Activated T-cell treated with anti-CD3 and anti-CD28 coated beads, Interleukin-2, amount 50 U/mL, for 72 hours (primary cell): Measurements from ENCODE around the gene SDK1. TPM values are rescaled to one million over a fixed set of nuclear protein-coding genes. Genes with fewer than 3 reads are reported as not detected.
"Not testable (repeated sequence)": the region's sequence is repeated elsewhere in the genome, so short reads cannot be mapped to it uniquely, and the experiment has no call there.

Experiments used
- ATAC-seq, 2 donors: fragments of 150-1000 bp; cut with Tn5 transposase; replicated peaks in 1 of 2; 2 replicates each; pipeline ENCODE4 v1.10.0; 2021; ENCODE audit warnings: moderate library complexity in 2 of 2, mild to moderate bottlenecking in 1 of 2
- DNase-seq, 2 donors: peaks; one replicate each; pipeline ENCODE4 v3.0.0; 2021 to 2022; ENCODE audit warnings: mixed read lengths in 1 of 2
- H3K27ac Mint-ChIP-seq: one replicate; pipeline ENCODE4 v1.8.0; 2022; ENCODE audit warnings: mild to moderate bottlenecking, moderate library complexity, mixed read lengths
- H3K27me3 Mint-ChIP-seq: one replicate; pipeline ENCODE4 v1.8.0; 2022; ENCODE audit warnings: low read depth, mixed read lengths
- H3K36me3 Mint-ChIP-seq, 2 donors: one replicate each; pipeline ENCODE4 v1.8.0; 2022; ENCODE audit warnings: mixed read lengths in 2 of 2, mild to moderate bottlenecking in 1 of 2; ENCODE audit not compliant: insufficient read depth in 2 of 2
- H3K4me1 Mint-ChIP-seq: one replicate; pipeline ENCODE4 v1.8.0; 2022; ENCODE audit warnings: low read depth, mixed read lengths
- H3K4me3 Mint-ChIP-seq, 2 donors: one replicate each; pipeline ENCODE4 v1.8.0; 2022; ENCODE audit warnings: mild to moderate bottlenecking in 2 of 2, mixed read lengths in 2 of 2, moderate library complexity in 2 of 2
- H3K9me3 Mint-ChIP-seq, 2 donors: one replicate each; pipeline ENCODE4 v1.8.0; 2022; ENCODE audit warnings: mixed read lengths in 2 of 2
- total RNA-seq, 2 donors: library from RNA; stranded (reverse); gene quantifications; one replicate each; pipeline ENCODE4 v1.2.3, GENCODE V29; 2022

The SDK1 gene
- total RNA-seq, 2 donors from 2014 or later, result 6.1 to 6.3 TPM

GRCh38 chr7:3956949-3957348, 655.9 kb downstream of the SDK1 start:
- DNase-seq, result no peak
- Mint-ChIP-seq H3K4me1 (peaks cover 12% of the 10 kb centered on the region), H3K4me3 (no peak overlapping the region), H3K9me3 (peaks cover 0 to 2% of the 10 kb centered on the region in 2 donors), H3K27ac (no peak overlapping the region), H3K27me3 (no peaks in the 10 kb centered on the region), H3K36me3 (peaks cover 0 to 2% of the 10 kb centered on the region in 2 donors)
- ATAC-seq, result no peak

- Mint-ChIP-seq H3K4me1 (peaks cover 12% of the 10 kb centered on the region), H3K36me3 (peaks cover 0 to 2% of the 10 kb centered on the region in 2 donors), H3K4me3 (no peak overlapping the region), H3K9me3 (peaks cover 0 to 2% of the 10 kb centered on the region in 2 donors), H3K27ac (no peak overlapping the region), H3K27me3 (no peaks in the 10 kb centered on the region)
- DNase-seq (no peak), ATAC-seq (no peak)
Measured at GRCh38 chr7:3957472-3958108, 656.5 kb downstream of the SDK1 start.

GRCh38 chr7:3958109-3958483, 657.0 kb downstream of the SDK1 start:
- DNase-seq (no peak), ATAC-seq (no peak)
- Mint-ChIP-seq H3K4me1 (peaks cover 12% of the 10 kb centered on the region), H3K36me3 (peaks cover 0 to 2% of the 10 kb centered on the region in 2 donors), H3K4me3 (no peak overlapping the region), H3K9me3 (peaks cover 0 to 2% of the 10 kb centered on the region in 2 donors), H3K27me3 (no peaks in the 10 kb centered on the region), H3K27ac (no peak overlapping the region)

GRCh38 chr7:3959364-3959763, 658.3 kb downstream of the SDK1 start:
- Mint-ChIP-seq H3K4me1 (peaks cover 12% of the 10 kb centered on the region), H3K27ac (no peak overlapping the region)
- ATAC-seq, result no peak

GRCh38 chr7:3960050-3960763, 659.2 kb downstream of the SDK1 start:
- no peak overlapping the region for H3K27ac Mint-ChIP-seq
- no peak overlapping the region for H3K4me3 Mint-ChIP-seq
- no peaks in the 10 kb centered on the region for H3K27me3 Mint-ChIP-seq
- ATAC-seq, result no peak
- peaks cover 0 to 2% of the 10 kb centered on the region in 2 donors for H3K9me3 Mint-ChIP-seq
- no peak for DNase-seq
- peaks cover 12% of the 10 kb centered on the region for H3K4me1 Mint-ChIP-seq
- peaks cover 0 to 2% of the 10 kb centered on the region in 2 donors for H3K36me3 Mint-ChIP-seq

More at GRCh38 chr7:3959364-3959763, 658.3 kb downstream of the SDK1 start:
- no peaks in the 10 kb centered on the region for H3K27me3 Mint-ChIP-seq
- H3K36me3 Mint-ChIP-seq, result peaks cover 0 to 2% of the 10 kb centered on the region in 2 donors
- DNase-seq, result no peak
- peaks cover 0 to 2% of the 10 kb centered on the region in 2 donors for H3K9me3 Mint-ChIP-seq
- H3K4me3 Mint-ChIP-seq, result no peak overlapping the region

- Mint-ChIP-seq H3K4me1 (peaks cover 5% of the 10 kb centered on the region), H3K27me3 (no peaks in the 10 kb centered on the region), H3K36me3 (peaks cover 0 to 2% of the 10 kb centered on the region in 2 donors), H3K27ac (no peak overlapping the region), H3K9me3 (peaks cover 0 to 2% of the 10 kb centered on the region in 2 donors), H3K4me3 (no peak overlapping the region)
- DNase-seq (no peak), ATAC-seq (no peak)
Measured at GRCh38 chr7:3960942-3961341, 659.9 kb downstream of the SDK1 start.

GRCh38 chr7:3961857-3962503, 660.9 kb downstream of the SDK1 start:
- Mint-ChIP-seq H3K4me1 (no peaks in the 10 kb centered on the region), H3K4me3 (no peak overlapping the region), H3K9me3 (peaks cover 0 to 2% of the 10 kb centered on the region in 2 donors), H3K36me3 (peaks cover 0 to 2% of the 10 kb centered on the region in 2 donors), H3K27me3 (no peaks in the 10 kb centered on the region), H3K27ac (no peak overlapping the region)
- ATAC-seq, result no peak
- no peak for DNase-seq

- not testable (repeated sequence) for H3K36me3 Mint-ChIP-seq, DNase-seq, ATAC-seq, H3K4me1 Mint-ChIP-seq, H3K9me3 Mint-ChIP-seq, H3K4me3 Mint-ChIP-seq, H3K27me3 Mint-ChIP-seq, H3K27ac Mint-ChIP-seq
Measured at GRCh38 chr7:3963768-3964167, 662.7 kb downstream of the SDK1 start.

- Mint-ChIP-seq H3K9me3 (peaks cover 0 to 2% of the 10 kb centered on the region in 2 donors), H3K36me3 (peaks cover 0 to 2% of the 10 kb centered on the region in 2 donors), H3K27ac (no peak overlapping the region), H3K27me3 (no peaks in the 10 kb centered on the region), H3K4me3 (no peak overlapping the region), H3K4me1 (no peaks in the 10 kb centered on the region)
- ATAC-seq (no peak), DNase-seq (no peak)
Measured at GRCh38 chr7:3964980-3965606, 664.0 kb downstream of the SDK1 start.

GRCh38 chr7:3965794-3966395, 664.8 kb downstream of the SDK1 start:
- ATAC-seq, result no peak
- no peak overlapping the region for H3K27ac Mint-ChIP-seq
- H3K27me3 Mint-ChIP-seq, result no peaks in the 10 kb centered on the region
- no peak for DNase-seq
- no peak overlapping the region for H3K4me3 Mint-ChIP-seq
- H3K9me3 Mint-ChIP-seq, result peaks cover 0 to 2% of the 10 kb centered on the region in 2 donors
- peaks cover 0 to 2% of the 10 kb centered on the region in 2 donors for H3K36me3 Mint-ChIP-seq
- H3K4me1 Mint-ChIP-seq, result no peaks in the 10 kb centered on the region

GRCh38 chr7:3968234-3968633, 667.2 kb downstream of the SDK1 start:
- no peaks in the 10 kb centered on the region for H3K9me3 Mint-ChIP-seq
- ATAC-seq (no peak), DNase-seq (no peak)
- no peak overlapping the region for H3K4me3 Mint-ChIP-seq
- H3K36me3 Mint-ChIP-seq, result no peaks in the 10 kb centered on the region
- H3K4me1 Mint-ChIP-seq, result no peaks in the 10 kb centered on the region
- no peaks in the 10 kb centered on the region for H3K27me3 Mint-ChIP-seq
- no peak overlapping the region for H3K27ac Mint-ChIP-seq

- Mint-ChIP-seq H3K36me3 (no peaks in the 10 kb centered on the region), H3K27ac (no peak overlapping the region), H3K27me3 (no peaks in the 10 kb centered on the region)
Measured at GRCh38 chr7:3969286-3969685, 668.2 kb downstream of the SDK1 start.

GRCh38 chr7:3971323-3971722, 670.3 kb downstream of the SDK1 start:
- no peak for DNase-seq
- Mint-ChIP-seq H3K27ac (no peak overlapping the region), H3K27me3 (no peaks in the 10 kb centered on the region), H3K36me3 (no peaks in the 10 kb centered on the region), H3K9me3 (no peaks in the 10 kb centered on the region), H3K4me3 (no peak overlapping the region), H3K4me1 (no peaks in the 10 kb centered on the region)
- no peak for ATAC-seq

More at GRCh38 chr7:3969286-3969685, 668.2 kb downstream of the SDK1 start:
- DNase-seq (no peak), ATAC-seq (no peak)
- Mint-ChIP-seq H3K9me3 (no peaks in the 10 kb centered on the region), H3K4me3 (no peak overlapping the region), H3K4me1 (no peaks in the 10 kb centered on the region)
